Measurements from ENCODE around the gene TRMT2A. TPM values are rescaled to one million over a fixed set of nuclear protein-coding genes. Genes with fewer than 3 reads are reported as not detected.

Gene TRMT2A
- total RNA-seq, 2 experiments from 2014 or later: 51.8 to 57.9 TPM

GRCh38 chr22:20128902-20129746, 12.1 kb upstream of the TRMT2A start:
- DNase-seq: peak; percentile 70
- Mint-ChIP-seq H3K27ac (peak overlapping the region; percentile 68), H3K4me1 (ENCODE audit: low read depth) (peaks cover 25% of the 10 kb centered on the region), H3K36me3 (ENCODE audit: low read depth) (peaks cover 7% of the 10 kb centered on the region), H3K27me3 (ENCODE audit: low read depth) (no peaks in the 10 kb centered on the region), H3K9me3 (no peaks in the 10 kb centered on the region), H3K4me3 (peak overlapping the region; percentile 6)
- CTCF ChIA-PET: interaction anchor here (0.7 to 2.4 kb wide), 11 partner anchors 9 to 187 kb away, joined by 3 to 11 read pairs (median 3); partner anchors contain the start of gene TRMT2A
- intact Hi-C loops (cut with micrococcal nuclease): loop anchor here (1.0 kb wide), 1 partner anchor 159 kb away; no protein-coding TSS in a partner anchor

- Mint-ChIP-seq H3K4me1 (ENCODE audit: low read depth) (peaks cover 22% of the 10 kb centered on the region), H3K27me3 (ENCODE audit: low read depth) (no peaks in the 10 kb centered on the region), H3K27ac (peak overlapping the region; percentile 68), H3K36me3 (ENCODE audit: low read depth) (peaks cover 9% of the 10 kb centered on the region), H3K9me3 (no peaks in the 10 kb centered on the region), H3K4me3 (no peak overlapping the region)
- DNase-seq: no peak
- intact Hi-C loops (cut with micrococcal nuclease): no loop called here
- CTCF ChIA-PET: interaction anchor here (0.7 to 2.4 kb wide), 4 partner anchors 9 to 159 kb away, joined by 3 to 11 read pairs (median 6); no protein-coding TSS in a partner anchor
These were observed 11.5 kb upstream of the TRMT2A start for GRCh38 chr22:20128619-20128901.

- no peaks in the 10 kb centered on the region for H3K27me3 Mint-ChIP-seq (ENCODE audit: low read depth)
- H3K36me3 Mint-ChIP-seq (ENCODE audit: low read depth): peaks cover 9% of the 10 kb centered on the region
- CTCF ChIA-PET: interaction anchor here (0.7 to 2.4 kb wide), 3 partner anchors 8 to 158 kb away, joined by 3 to 11 read pairs (median 9); no protein-coding TSS in a partner anchor
- peaks cover 17% of the 10 kb centered on the region for H3K4me1 Mint-ChIP-seq (ENCODE audit: low read depth)
- no peak overlapping the region for H3K4me3 Mint-ChIP-seq
- intact Hi-C loops (cut with micrococcal nuclease): no loop called here
- peak overlapping the region; percentile 25 for H3K27ac Mint-ChIP-seq
- no peaks in the 10 kb centered on the region for H3K9me3 Mint-ChIP-seq
- no peak for DNase-seq
These were observed 11.0 kb upstream of the TRMT2A start for GRCh38 chr22:20127869-20128618.

GRCh38 chr22:20127318-20127868, 10.4 kb upstream of the TRMT2A start:
- Mint-ChIP-seq H3K4me1 (ENCODE audit: low read depth) (peaks cover 15% of the 10 kb centered on the region), H3K36me3 (ENCODE audit: low read depth) (peaks cover 10% of the 10 kb centered on the region), H3K9me3 (no peaks in the 10 kb centered on the region), H3K4me3 (no peak overlapping the region), H3K27me3 (ENCODE audit: low read depth) (no peaks in the 10 kb centered on the region), H3K27ac (peak overlapping the region; percentile 25)
- CTCF ChIA-PET: no interaction called here
- DNase-seq: no peak
- intact Hi-C loops (cut with micrococcal nuclease): no loop called here

GRCh38 chr22:20126284-20127029, 9.4 kb upstream of the TRMT2A start:
- CTCF ChIA-PET: no interaction called here
- no peak overlapping the region for H3K27ac Mint-ChIP-seq

GRCh38 chr22:20125201-20126174, 8.5 kb upstream of the TRMT2A start:
- peaks cover 30% of the 10 kb centered on the region for H3K4me1 Mint-ChIP-seq (ENCODE audit: low read depth)
- no peaks in the 10 kb centered on the region for H3K27me3 Mint-ChIP-seq (ENCODE audit: low read depth)
- no peak overlapping the region for H3K27ac Mint-ChIP-seq
- peaks cover 19% of the 10 kb centered on the region for H3K36me3 Mint-ChIP-seq (ENCODE audit: low read depth)
- DNase-seq: no peak
- no peaks in the 10 kb centered on the region for H3K9me3 Mint-ChIP-seq
- intact Hi-C loops (cut with micrococcal nuclease): no loop called here
- CTCF ChIA-PET: no interaction called here
- no peak overlapping the region for H3K4me3 Mint-ChIP-seq

More at GRCh38 chr22:20126284-20127029, 9.4 kb upstream of the TRMT2A start:
- no peak for DNase-seq
- Mint-ChIP-seq H3K4me3 (no peak overlapping the region), H3K9me3 (no peaks in the 10 kb centered on the region), H3K4me1 (ENCODE audit: low read depth) (peaks cover 23% of the 10 kb centered on the region), H3K27me3 (ENCODE audit: low read depth) (no peaks in the 10 kb centered on the region), H3K36me3 (ENCODE audit: low read depth) (peaks cover 16% of the 10 kb centered on the region)
- intact Hi-C loops (cut with micrococcal nuclease): no loop called here

GRCh38 chr22:20124083-20124787, 7.2 kb upstream of the TRMT2A start:
- Mint-ChIP-seq H3K4me1 (ENCODE audit: low read depth) (peaks cover 35% of the 10 kb centered on the region), H3K4me3 (no peak overlapping the region)
- CTCF ChIA-PET: interaction anchor here (0.6 kb wide), 1 partner anchor 45 kb away, joined by 3 read pairs; no protein-coding TSS in a partner anchor

GRCh38 chr22:20123366-20124082, 6.5 kb upstream of the TRMT2A start:
- peaks cover 36% of the 10 kb centered on the region for H3K36me3 Mint-ChIP-seq (ENCODE audit: low read depth)
- no peaks in the 10 kb centered on the region for H3K9me3 Mint-ChIP-seq
- no peak overlapping the region for H3K27ac Mint-ChIP-seq
- no peak overlapping the region for H3K4me3 Mint-ChIP-seq
- no peak for DNase-seq
- intact Hi-C loops (cut with micrococcal nuclease): no loop called here
- peaks cover 34% of the 10 kb centered on the region for H3K4me1 Mint-ChIP-seq (ENCODE audit: low read depth)
- H3K27me3 Mint-ChIP-seq (ENCODE audit: low read depth): no peaks in the 10 kb centered on the region
- CTCF ChIA-PET: no interaction called here

More at GRCh38 chr22:20124083-20124787, 7.2 kb upstream of the TRMT2A start:
- no peak overlapping the region for H3K27ac Mint-ChIP-seq
- intact Hi-C loops (cut with micrococcal nuclease): no loop called here
- no peaks in the 10 kb centered on the region for H3K27me3 Mint-ChIP-seq (ENCODE audit: low read depth)
- H3K36me3 Mint-ChIP-seq (ENCODE audit: low read depth): peaks cover 31% of the 10 kb centered on the region
- no peak for DNase-seq
- no peaks in the 10 kb centered on the region for H3K9me3 Mint-ChIP-seq

- CTCF ChIA-PET: interaction anchor here (0.8 kb wide), 1 partner anchor 11 kb away, joined by 3 read pairs; no protein-coding TSS in a partner anchor
- intact Hi-C loops (cut with micrococcal nuclease): no loop called here
- no peak for DNase-seq
- Mint-ChIP-seq H3K36me3 (ENCODE audit: low read depth) (peaks cover 38% of the 10 kb centered on the region), H3K4me3 (no peak overlapping the region), H3K9me3 (no peaks in the 10 kb centered on the region), H3K27me3 (ENCODE audit: low read depth) (no peaks in the 10 kb centered on the region), H3K4me1 (ENCODE audit: low read depth) (peaks cover 35% of the 10 kb centered on the region), H3K27ac (peak overlapping the region; percentile 9)
These were observed 4.9 kb upstream of the TRMT2A start for GRCh38 chr22:20121856-20122415.
